DOHH2 (cell line): Measurements from ENCODE around the gene IRAK3.
"Not testable (repeated sequence)": the region's sequence is repeated elsewhere in the genome, so short reads cannot be mapped to it uniquely, and the experiment has no call there.

ENCODE experiments used
- EZH2phosphoT487 ChIP-seq: fragments of 200-600 bp; sonication (generic); IDR thresholded peaks from 2 replicates; pipeline ENCODE4 v1.6.1; 2017; ENCODE audit warnings: borderline replicate concordance, mild to moderate bottlenecking, antibody characterized with exemption, low read length, moderate library complexity, mixed read lengths
- TF ChIP-seq, protein P1 (sequence below): fragments of 200-600 bp; sonication (generic); IDR thresholded peaks from one replicate; pipeline ENCODE4 v1.5.1; 2014; ENCODE audit warnings: antibody characterized with exemption, mild to moderate bottlenecking, low read depth, low read length; ENCODE audit not compliant: poor library complexity, severe bottlenecking

DNA sequence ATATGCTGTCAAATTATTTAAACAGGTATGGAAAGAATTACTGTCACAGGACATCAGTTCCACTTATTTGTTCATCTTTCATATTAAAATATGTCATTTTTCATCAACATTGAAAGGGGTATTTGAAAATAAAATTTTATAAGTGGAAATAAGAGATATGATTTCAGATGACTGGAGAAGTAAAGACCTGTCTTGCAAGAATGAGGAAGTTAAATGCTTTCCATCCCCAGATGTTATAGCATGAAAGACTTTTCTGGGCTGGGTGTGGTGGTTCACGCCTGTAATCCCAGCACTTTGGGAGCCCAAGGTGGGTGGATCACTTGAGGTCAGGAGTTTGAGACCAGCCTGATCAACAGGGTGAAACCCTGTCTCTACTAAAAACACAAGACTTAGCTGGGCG is 22.6 kb downstream of the IRAK3 start:
- TF ChIP-seq, protein P1, sequence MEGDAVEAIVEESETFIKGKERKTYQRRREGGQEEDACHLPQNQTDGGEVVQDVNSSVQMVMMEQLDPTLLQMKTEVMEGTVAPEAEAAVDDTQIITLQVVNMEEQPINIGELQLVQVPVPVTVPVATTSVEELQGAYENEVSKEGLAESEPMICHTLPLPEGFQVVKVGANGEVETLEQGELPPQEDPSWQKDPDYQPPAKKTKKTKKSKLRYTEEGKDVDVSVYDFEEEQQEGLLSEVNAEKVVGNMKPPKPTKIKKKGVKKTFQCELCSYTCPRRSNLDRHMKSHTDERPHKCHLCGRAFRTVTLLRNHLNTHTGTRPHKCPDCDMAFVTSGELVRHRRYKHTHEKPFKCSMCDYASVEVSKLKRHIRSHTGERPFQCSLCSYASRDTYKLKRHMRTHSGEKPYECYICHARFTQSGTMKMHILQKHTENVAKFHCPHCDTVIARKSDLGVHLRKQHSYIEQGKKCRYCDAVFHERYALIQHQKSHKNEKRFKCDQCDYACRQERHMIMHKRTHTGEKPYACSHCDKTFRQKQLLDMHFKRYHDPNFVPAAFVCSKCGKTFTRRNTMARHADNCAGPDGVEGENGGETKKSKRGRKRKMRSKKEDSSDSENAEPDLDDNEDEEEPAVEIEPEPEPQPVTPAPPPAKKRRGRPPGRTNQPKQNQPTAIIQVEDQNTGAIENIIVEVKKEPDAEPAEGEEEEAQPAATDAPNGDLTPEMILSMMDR, result not testable (repeated sequence)
- TF ChIP-seq EZH2phosphoT487, result not testable (repeated sequence)
